Right lobe of liver (tissue), 4 donors: ENCODE results near the gene SNUPN.

ENCODE experiments used
- POLR2A ChIP-seq: fragments of 450-650 bp; IDR thresholded peaks from one replicate; pipeline ENCODE4 v1.6.1; 2017; ENCODE audit warnings: antibody characterized with exemption, mild to moderate bottlenecking
- TF ChIP-seq, protein P1 (sequence below), 4 donors: fragments of 200-600 bp in 3 of 4; fragments of 450-650 bp in 1 of 4; IDR thresholded peaks; one replicate each; pipeline versions ENCODE4 v1.5.1 to v1.8.0; 2016 to 2022; ENCODE audit warnings: antibody characterized with exemption in 4 of 4, mild to moderate bottlenecking in 2 of 4
- donor health status: DM: no; HTN: no; CAD: no.
- donor health status: DM: no; HTN: no; CAD: no.
- donor health status: DM: no; HTN: yes; CAD: no.

DNA sequence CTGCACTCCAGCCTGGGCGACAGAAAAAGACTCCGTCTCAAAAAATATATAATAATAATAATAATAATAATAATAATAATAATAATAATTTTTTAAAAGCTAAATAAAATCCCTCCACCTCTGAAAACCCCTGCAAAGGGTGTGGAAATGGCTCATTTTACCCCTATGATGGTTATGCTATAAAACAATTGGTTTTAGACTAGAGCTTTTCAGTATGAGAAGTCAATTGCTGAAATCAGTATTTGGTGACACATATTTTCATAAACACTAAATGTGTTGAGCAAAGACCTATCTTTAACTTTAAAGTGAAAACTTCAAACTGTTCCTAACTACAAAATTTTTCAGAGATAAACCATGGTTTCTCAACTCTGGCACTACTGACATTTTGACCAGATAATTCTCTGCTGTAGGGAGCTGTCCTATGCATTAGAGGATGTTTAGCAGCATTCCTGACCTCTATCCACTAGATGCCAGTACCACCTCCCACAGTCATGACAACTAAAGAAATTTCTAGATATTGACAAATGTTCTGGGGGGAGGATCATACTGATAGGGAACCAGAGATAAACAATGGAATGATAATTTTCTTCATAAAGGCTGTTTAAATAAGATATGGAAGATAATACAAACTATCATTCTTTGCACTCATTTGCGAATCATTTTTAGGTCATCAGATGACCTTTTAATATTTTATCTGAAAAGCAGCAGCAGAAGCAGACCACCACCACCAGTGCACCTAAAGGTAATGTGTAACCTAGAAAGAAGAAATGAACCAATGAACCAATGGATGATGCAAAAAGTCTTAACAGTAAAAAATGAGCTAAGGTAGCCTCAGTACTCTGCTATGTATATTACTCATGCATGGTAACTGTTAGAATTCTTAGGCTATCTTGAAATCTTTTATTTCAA is 60.2 kb downstream of the SNUPN start:
- no peak for TF ChIP-seq POLR2A
- TF ChIP-seq, protein P1, sequence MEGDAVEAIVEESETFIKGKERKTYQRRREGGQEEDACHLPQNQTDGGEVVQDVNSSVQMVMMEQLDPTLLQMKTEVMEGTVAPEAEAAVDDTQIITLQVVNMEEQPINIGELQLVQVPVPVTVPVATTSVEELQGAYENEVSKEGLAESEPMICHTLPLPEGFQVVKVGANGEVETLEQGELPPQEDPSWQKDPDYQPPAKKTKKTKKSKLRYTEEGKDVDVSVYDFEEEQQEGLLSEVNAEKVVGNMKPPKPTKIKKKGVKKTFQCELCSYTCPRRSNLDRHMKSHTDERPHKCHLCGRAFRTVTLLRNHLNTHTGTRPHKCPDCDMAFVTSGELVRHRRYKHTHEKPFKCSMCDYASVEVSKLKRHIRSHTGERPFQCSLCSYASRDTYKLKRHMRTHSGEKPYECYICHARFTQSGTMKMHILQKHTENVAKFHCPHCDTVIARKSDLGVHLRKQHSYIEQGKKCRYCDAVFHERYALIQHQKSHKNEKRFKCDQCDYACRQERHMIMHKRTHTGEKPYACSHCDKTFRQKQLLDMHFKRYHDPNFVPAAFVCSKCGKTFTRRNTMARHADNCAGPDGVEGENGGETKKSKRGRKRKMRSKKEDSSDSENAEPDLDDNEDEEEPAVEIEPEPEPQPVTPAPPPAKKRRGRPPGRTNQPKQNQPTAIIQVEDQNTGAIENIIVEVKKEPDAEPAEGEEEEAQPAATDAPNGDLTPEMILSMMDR (IDR thresholded peaks at IDR 0.05) = no peak
